ENCODE data around the gene GNB1. TPM values are rescaled to one million over a fixed set of nuclear protein-coding genes. Genes with fewer than 3 reads are reported as not detected.

Gene GNB1
- 61.3 and 67.9 TPM in 2 replicates for total RNA-seq

DNA sequence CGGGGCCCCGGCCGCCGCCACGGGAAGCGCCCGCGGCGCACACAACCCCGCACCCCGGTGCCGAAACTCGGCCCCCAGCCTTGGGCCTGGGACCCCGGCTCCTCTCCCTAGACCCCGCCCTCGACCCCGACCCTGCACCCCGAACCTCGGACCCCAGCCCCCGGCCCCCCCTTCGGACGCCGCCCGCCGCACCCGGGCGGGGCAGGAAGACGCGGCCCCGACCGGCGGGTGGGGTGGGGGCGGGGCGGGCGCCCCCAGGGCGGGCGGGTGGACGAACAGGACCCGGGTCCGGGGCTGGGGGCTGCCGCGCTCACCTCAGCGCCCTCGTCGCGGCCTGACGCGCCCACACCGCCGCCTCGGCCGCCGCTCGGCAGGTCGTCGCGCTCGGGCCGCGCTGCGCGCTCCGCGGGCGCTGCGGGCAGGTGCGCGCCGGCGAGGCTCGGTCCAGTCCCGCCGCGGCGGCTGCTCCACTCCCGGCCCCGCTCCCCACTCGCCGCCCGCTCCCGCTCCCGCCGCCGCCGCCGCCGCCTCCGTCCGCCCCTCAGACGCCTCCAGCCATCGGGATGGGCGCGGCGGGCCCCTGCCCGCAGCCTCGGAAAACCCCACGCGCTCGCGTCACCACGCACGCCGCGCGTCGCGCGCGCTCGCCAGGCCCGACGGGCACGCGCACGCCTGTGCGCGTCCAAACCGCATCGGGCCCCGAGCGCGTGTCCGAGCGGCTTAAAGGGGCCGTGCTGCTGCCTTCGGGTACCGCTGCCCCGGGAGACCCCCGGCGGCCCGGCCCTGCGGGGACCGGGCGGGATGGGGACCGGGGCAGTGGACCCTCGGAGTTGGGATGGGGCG lies at the start of gene GNB1:
GNB1 (minus strand) TSS at position 582 of the 843 bp plus-strand sequence. CDS start 65,634 bp downstream, outside the sequence.

DNA sequence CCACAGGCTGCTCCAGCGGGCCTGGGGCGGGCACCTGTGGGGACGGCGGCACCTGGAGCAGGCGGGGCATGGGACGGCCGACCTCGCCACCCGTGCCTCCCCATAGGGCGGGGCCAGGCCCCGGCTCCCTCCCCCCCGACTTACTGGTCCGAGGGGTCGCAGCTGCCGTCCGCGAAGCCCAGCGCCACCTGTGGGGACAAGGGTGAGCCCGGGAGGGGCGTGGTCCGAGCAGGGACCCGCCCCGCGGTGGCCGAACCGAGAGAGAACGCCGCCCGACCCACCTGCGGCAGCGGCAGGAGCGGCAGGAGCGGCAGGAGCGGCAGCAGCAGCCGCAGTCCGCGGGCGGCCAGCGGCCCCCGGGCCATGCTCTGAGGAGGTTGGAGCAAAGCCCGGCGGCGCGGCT lies 28.0 kb upstream of the GNB1 start, which contains the start of gene TMEM52:
TMEM52 (minus strand) TSS at position 379 of the 403 bp plus-strand sequence; CDS start at position 365, 14 bp downstream.

DNA sequence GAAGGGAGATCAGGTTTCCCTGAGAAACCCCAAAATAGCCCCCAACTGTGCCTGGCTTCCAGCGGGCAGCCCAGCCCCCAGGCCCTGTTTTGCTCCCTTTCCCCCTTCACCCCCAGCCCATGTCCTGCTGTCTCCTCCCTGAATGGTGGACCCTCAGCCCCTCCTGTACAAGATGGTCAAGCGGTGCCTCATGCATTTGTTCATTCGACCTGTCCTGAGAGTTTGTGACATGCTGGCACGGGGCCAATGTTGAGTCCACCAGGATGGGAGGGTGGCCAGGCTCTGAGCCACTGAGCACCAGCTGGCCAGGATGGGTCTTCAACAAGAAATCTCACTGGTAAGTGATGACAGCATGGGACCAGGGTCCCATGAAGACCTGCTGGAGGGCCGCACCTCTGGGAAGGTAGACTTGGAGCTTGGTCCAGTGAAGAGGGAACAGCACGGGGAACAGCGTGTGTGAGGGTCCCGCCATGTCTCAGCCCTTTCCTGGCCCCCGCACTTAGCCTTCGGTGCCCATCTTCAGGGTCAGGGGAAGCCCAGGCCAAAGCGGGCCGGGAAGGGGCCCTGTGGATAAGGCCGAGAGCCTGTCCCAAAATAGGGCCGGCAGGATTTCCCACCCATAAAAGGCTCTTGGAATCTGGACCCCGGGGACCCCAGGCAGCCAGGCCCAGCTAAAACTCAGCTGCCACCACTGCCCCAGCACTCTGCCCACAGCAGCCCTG lies 24.2 kb upstream of the GNB1 start, which contains the start of gene CALML6:
CALML6 (plus strand) TSS at position 290 of the 722 bp plus-strand sequence; CDS start at position 311, 21 bp downstream.

DNA sequence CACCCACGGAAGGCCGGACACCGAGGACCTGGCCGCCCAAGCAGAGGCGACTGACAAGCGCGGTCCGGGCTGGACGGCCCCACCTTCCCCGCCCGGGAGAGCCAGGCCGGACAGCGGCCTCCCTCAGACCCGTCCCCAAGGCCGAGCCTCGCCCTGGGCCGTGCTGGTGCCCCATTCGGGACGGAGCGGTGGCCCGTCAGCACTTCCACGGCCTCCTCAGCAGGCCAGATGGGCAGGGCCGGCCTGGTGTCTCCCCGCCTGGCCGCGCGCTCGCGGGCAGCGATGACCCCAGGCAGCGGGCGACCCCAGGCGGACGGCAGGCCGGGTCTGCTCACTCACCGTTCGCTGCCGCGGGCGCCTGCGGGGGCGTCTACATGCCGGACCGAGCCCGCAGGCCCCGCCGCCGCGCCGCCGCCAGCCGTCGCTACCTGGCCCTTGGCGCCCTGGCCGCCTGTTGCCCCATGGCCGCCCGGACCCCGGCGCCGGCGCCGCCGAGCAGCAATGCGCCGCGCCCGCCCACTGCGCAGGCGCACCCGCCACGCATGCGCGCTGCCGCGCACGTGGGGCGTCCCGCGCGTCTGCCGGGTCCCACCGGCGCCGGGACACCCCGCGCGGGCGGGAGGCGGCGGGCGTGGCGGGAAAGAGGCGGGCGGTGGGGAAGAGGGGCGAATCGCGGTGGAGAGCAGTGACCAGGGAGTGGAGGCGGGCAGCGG lies 112.8 kb downstream of the GNB1 start, which contains the start of gene NADK:
NADK (minus strand) TSS at position 521 of the 713 bp plus-strand sequence. CDS start 13,064 bp downstream, outside the sequence.

Other genes starting within 250 kb of the GNB1 start
- 5.7 and 10.1 TPM in 2 replicates for gene CDK11B, start 232.1 kb downstream of the GNB1 start, total RNA-seq
- gene SLC35E2B, start 198.3 kb downstream of the GNB1 start, total RNA-seq = 19.2 and 26.9 TPM in 2 replicates
- 10.1 and 12.1 TPM in 2 replicates for gene CDK11A, start 166.7 kb downstream of the GNB1 start, total RNA-seq
- gene NADK, start 112.6 kb downstream of the GNB1 start, total RNA-seq = 28.7 and 37.6 TPM in 2 replicates
- 0.28 TPM in 2 replicates for gene CALML6, start 24.2 kb upstream of the GNB1 start, total RNA-seq
- gene TMEM52, start 28.2 kb upstream of the GNB1 start, total RNA-seq = not detected in 2 replicates
- not detected in 2 replicates for gene CFAP74, start 112.7 kb upstream of the GNB1 start, total RNA-seq
- not detected in 2 replicates for gene GABRD, start 128.3 kb upstream of the GNB1 start, total RNA-seq
- 6.4 and 7.5 TPM in 2 replicates for gene PRKCZ, start 159.3 kb upstream of the GNB1 start, total RNA-seq

Data from smooth muscle cell of bladder (primary cell).